ENCODE measurements around the gene SMIM41.

Gene SMIM41

DNA sequence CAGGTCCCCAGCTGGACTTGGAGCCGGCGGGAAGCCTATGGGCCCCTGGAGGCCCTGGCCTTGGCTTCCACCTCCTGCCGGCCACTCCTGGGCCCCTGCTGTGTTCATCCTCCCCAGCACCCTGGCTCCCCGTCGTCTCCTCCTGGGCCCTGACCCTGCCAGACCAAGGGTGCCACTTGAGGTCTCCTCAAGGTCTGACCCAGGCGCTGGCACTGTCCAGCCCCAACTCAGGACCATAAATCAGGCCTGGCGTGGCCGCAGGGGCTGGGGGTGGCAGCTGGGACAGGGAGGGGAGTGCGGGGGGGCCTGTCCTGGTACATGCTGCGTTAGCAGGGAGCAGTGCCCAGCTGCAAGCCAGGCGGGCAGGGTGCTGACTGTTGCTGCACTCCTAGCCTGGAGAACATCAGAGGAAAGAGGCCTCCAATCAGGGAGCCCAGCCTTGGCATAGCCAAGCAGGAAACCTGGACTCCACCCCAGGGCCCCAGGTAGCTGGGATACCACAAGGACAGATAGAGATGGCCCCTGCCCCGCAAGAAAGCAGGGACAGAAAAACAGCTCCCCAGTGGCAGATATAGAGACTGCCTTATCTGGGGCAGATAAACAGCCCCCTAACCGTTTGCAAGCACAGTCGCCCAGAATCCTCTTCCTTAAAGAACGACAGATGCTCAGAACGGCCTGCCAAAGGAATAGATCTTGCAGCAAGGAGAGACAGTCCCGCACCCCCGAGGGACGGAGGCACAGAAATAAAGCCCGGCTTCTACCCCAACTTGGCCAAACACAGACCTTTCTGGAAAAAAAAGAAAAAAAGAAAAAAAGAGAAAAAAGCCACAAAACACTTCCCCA lies 16.2 kb upstream of the SMIM41 start:
- DNase-seq (ENCODE audit: low read depth, low spot score), result no peak

- DNase-seq (ENCODE audit: low read depth, low spot score), result peak; percentile 76
Measured at GRCh38 chr12:52063981-52064649, 15.4 kb upstream of the SMIM41 start.

DNA sequence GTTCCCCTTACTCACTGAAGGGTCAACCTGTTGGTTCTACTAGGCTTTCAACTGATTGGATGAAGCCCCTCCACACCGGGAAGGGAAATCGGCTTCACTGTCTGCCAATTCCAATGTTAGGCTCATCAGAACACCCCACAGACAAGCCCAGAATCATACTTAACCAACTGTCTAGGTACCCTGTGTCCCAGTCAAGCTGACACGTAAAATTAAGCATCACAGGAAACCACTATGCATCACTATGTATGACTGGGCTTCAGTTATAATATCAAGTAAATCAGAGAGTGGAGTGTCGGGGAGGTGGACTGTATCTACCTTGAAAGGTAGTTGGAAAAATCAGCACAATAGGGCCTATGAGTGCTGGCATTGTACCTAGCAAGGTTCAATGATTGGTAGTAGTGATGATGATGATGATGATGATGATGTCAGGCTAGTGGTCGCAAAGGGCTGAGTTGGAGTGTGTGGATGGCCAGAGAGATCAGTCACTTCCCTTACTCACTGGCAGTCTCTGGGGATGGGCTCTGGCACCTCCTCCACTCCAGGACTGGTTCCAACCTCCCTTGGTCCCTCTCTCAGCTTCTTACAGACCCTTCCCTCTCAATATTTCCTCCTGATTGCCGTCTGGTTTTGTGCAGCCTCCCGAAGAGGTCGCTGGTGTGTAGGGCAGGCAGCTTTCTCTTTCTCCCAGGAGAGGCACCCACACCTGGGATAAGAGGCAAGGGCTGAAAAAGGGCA lies 13.0 kb upstream of the SMIM41 start:
- DNase-seq (ENCODE audit: low read depth, low spot score), result no peak

- no peak for DNase-seq (ENCODE audit: low read depth, low spot score)
Measured at GRCh38 chr12:52067081-52067374, 12.5 kb upstream of the SMIM41 start.

DNA sequence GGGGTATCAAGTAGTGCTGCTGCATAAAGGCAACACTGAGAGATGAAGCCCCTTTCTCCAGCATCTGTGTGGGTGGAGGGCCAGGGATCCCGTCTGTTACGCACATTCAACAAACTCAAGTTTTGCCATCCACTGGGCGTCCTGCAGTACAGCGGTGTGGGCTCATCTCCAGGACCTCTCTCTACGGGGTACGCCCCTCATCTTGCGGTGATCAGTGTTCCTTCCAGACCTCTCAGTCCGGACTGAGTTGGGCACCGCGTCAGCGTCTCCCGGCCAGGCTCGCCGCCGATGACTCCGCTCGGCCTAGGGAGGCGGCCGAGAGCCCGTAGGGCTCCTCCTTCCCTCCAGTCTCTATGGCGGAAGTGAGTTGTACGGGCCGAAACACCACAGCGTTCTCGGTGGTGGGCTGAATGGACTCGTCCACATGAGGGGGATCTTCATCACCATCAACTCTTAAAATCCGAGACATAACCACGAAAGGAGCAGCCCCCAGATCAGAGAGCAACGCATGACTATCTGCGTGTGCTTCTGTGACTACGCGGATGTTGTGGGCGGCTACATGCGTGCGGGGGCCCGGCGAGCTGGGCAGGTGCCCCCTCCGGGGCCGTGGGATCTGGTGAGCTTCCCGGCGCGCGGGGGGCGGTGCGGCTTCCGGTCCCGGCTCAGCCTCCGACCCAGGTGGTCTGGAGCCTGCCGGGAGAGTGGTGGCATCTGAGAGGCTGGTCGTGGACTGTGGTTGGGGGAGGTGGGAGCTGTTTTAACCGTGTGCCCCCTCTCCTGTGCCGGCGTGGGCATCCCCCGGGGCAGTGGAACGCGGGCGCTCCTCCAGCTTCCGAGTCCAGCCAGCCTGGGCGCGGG lies 9.9 kb upstream of the SMIM41 start, which contains the start of gene ATG101:
Gene ATG101, plus strand, starts transcription at position 652 of the 858 bp plus-strand sequence. CDS start 3,673 bp downstream, outside the sequence.
- DNase-seq (ENCODE audit: low read depth, low spot score), result peak; percentile 97

DNA sequence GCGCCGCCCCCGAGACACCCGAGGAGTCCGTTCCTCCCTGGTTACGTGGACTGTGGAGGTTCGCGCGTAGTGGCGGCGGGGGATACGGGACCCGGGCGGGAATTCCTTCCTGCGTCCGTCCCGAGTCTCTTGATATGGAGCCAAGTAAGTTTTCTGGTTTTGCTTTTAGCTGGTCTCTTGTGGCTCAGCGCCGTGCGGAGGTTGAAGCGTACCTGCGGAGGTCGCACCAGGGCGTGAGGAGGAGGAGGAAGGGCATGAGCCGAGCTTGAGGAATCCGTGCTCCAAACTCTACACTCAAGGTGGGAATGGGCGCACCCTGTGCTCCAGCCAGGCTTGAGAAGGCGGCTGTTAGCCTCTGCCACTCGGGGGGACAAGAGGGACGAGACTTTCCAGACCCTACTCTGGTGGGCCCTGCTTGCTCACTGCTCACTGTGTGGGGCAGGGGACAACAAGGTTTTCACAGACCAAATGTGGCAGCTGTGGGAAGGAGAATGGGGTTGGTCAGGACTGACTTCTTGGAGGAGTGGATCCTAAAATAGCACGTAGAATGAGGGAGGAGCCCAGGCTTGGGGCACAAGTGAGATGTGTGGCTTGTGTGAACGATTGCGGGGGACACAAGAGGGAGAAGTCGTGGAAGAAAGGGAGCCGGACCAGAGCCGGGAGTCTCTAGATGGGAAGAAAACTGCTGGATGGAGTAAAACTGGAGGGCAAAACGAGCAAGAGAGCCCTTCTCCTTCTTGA lies 9.1 kb upstream of the SMIM41 start:
- DNase-seq (ENCODE audit: low read depth, low spot score), result peak; percentile 27

DNA sequence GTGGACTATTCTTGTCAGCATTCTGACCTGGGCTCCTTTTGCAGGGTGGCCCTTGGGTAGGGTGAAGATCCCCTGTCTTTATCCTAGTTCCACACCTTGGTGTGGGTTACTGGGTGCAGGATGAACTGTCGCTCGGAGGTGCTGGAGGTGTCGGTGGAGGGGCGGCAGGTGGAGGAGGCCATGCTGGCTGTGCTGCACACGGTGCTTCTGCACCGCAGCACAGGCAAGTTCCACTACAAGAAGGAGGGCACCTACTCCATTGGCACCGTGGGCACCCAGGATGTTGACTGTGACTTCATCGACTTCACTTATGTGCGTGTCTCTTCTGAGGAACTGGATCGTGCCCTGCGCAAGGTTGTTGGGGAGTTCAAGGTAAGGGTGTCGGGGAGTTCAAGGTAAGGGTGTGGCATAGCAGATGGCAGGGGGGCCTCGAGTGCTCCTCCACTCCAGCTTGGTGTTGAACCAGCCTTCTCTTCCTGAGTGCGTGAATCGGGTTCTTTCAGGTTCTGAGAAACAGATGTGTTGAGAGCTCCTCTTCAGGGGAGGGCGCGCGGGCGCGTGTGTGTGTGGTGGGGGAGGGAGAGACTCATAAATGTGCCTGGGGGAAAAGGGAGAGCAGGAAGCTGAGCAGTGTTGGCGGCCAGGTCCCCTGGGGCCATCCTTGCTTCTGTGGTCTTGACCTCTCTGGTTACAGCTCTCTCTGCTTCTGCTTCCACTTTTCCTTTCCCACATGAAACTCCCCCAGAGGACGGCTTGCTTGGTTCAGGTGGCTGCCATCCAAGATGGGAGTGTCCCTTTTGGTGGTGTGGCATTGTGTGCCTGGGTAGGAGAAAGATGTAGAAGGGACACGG lies 5.7 kb upstream of the SMIM41 start:
- DNase-seq (ENCODE audit: low read depth, low spot score), result no peak

GRCh38 chr12:52074971-52075724 lies 4.4 kb upstream of the SMIM41 start:
- DNase-seq (ENCODE audit: low read depth, low spot score), result no peak

DNA sequence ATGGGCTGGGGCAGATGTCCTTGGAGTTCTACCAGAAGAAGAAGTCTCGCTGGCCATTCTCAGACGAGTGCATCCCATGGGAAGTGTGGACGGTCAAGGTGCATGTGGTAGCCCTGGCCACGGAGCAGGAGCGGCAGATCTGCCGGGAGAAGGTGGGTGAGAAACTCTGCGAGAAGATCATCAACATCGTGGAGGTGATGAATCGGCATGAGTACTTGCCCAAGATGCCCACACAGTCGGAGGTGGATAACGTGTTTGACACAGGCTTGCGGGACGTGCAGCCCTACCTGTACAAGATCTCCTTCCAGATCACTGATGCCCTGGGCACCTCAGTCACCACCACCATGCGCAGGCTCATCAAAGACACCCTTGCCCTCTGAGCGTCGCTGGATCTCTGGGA lies 2.7 kb upstream of the SMIM41 start:
- no peak for DNase-seq (ENCODE audit: low read depth, low spot score)

DNA sequence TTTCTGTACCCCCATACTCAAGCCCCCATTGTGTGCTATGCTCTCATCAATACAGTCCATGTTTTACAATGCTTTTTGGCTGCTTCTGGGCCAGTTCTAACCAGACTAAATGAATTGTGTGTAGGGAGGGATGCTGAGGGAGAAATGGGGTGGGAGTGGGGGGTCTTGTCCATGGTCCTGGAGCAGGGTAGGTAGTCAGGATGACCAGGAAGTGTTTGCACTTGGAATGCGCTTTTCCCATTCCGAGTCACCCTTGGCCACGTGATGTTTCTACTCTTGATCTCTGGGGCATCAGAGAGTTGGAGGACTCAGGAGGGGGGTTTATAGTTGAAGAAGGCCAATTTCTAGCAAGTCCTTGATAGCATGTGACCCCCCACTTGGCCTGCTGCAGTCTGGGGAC lies 1.2 kb upstream of the SMIM41 start:
- no peak for DNase-seq (ENCODE audit: low read depth, low spot score)

DNA sequence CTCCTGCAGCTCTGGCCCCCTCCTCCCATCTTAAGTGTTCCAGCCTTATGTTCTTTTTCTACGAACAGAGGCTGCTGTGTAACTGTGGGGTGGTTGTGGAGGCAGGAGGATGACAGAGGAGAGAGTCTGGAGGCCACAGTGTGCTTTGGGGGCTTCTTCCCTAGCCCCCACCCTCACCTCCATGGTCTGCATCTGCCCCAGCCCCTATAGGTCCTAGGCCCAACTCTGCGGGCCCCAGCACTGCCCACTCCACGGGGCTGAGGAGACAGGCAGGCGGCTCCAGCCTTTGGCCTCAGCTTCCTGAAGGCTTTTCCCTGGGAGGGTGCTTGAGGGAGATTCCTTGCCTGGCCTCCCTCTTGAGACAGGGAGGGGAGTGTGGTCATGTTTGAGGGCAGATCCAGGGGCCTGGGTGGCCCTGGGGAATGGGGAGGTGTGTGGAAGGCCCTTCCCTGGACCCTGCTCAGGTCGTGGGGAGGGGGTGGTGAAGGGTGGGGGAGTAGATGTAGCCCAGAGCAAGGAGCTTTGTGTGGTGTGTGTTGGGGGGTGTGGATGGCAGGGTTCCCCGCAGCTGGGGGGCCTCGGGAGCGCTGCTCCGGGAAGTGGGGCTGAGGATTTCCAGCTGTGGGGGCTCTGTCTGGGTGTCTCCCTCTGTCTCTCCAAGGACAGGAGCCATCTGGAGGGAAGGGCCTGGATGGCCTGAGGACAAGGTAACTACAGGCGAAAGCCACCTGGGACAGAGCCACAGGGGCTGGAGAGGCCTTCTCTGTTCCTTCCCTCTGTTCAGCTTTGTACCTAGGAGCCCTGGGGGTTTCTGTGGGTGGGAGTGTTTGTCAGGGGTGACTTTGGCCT lies 1.1 kb downstream of the SMIM41 start:
- no peak for DNase-seq (ENCODE audit: low read depth, low spot score)

DNA sequence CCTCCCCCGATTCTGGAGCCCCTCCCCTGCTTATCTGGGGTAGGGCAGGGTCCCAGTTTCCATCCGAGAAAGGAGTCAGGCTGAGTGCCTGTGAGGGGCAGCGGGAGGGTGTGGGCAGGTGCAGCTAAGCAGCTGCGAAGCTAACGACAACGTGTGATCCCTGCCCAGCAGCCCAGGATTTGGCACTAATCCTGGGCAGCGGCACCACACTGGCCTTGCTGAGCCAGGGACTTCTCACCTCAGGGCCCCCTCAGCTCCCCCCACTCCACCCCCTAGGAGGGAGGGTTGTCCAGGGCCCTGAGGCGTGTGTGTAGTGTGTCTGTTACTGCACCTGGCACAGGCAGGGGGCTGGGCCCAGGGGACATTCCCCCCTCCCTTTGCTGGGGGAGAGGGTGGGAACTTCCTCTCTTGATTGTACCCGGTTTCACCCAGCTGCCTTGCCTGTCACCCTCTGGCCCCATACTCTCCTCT lies 1.8 kb downstream of the SMIM41 start:
- no peak for DNase-seq (ENCODE audit: low read depth, low spot score)

DNA sequence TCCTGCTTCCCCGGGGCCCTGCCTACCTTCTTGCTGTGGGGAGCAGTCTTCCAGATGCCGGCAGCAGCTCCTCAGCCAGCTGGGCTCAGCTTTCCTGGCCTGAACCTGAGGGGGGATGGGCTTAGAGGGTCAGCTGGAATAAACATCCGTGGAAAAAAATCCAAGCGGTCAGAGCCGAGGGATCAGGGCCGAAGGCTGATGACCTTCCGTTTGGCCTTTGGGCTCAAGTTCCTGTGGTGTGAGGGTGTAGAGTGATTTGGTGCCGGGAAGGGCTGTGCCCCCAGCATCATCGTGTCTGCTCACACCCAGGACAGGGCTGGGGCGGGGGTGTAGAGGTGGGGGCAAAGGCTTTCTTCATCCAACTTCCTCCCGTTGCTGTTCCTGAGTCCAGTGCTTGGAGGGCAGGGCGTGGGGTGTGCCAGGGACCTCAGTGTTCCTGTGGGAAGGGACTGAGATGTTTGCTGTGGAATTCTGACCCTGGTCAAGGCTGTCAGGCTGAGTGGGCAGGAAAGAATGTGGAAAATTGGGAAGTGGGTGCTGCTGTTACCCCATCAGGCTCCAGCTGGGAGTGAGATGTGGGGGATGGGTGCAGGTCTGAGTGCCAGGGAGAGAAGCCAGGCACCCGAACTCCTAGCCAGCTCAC lies 2.6 kb downstream of the SMIM41 start:
- DNase-seq (ENCODE audit: low read depth, low spot score), result peak; percentile 36

GRCh38 chr12:52082669-52082987 lies 3.1 kb downstream of the SMIM41 start:
- DNase-seq (ENCODE audit: low read depth, low spot score), result no peak

DNA sequence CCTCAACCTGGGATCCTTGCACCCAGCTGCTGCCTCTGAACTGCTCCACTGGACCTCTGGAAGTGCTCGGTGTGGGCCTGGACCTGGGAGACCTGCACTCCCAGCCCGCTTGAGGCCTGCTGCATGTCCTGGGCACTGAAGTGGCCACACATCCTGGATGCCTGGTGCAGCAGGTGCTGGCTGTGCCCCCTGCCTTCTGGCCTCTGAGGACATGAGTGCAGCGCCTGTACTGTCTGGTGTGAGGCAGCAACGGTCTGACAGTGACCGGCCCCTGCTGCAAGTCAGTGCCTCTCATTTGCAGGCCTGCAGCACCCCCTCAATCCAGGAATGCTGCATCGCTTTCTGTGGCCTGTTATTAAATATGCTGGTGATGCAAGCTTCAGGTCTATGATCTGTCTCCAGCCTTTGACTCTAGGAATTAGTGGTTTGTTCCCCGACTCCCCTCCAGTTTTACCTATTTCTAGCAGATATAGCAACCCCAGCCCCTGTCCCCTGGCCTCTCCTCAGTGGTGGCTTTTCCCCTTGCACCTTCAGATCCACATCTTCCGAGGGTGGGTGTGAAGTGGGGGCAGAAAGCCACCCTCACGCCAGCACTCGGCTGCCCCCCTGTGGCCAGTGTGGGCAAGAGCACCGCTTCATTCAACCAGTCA lies 3.6 kb downstream of the SMIM41 start:
- peak; percentile 74 for DNase-seq (ENCODE audit: low read depth, low spot score)

- DNase-seq (ENCODE audit: low read depth, low spot score), result no peak
Measured at GRCh38 chr12:52083638-52083996, 4.1 kb downstream of the SMIM41 start.

GRCh38 chr12:52084491-52085231 lies 5.2 kb downstream of the SMIM41 start:
- DNase-seq (ENCODE audit: low read depth, low spot score), result no peak

Measured in astrocyte of the hippocampus (primary cell).